A673 (cell line): Measurements from ENCODE around the gene CNNM1. TPM values are rescaled to one million over a fixed set of nuclear protein-coding genes. Genes with fewer than 3 reads are reported as not detected.

Experiments used
- BruUV-seq: library from RNA; stranded (reverse); fragments of 400-500 nt; replicated peaks from 2 replicates; lab custom pipeline; 2021; lab: Mats Ljungman, UMichigan
- CTCF ChIA-PET: fragments of 300-600 bp; sonication (Branson Sonifier 250); formaldehyde crosslinking; loops from one replicate; lab custom pipeline; 2022; ENCODE audit warnings: antibody characterized with exemption; lab: Charles Lee
- POLR2A ChIA-PET: fragments of 300-600 bp; sonication (Branson Sonifier 250); formaldehyde crosslinking; loops from one replicate; lab custom pipeline; 2022; ENCODE audit warnings: antibody characterized with exemption; ENCODE audit not compliant: low non-redundant PET; lab: Charles Lee
- DNase-seq: peaks from one replicate; pipeline ENCODE4 v3.0.0-alpha.2; 2015; ENCODE audit warnings: low spot score
- H3K27ac ChIP-seq: fragments of 200-600 bp; sonication (generic); 2 replicates; pipeline ENCODE4 v1.5.1; 2016; ENCODE audit warnings: mixed run types, low read depth, mild to moderate bottlenecking, mixed read lengths, antibody characterized with exemption, low read length; ENCODE audit not compliant: poor library complexity, severe bottlenecking
- H3K27me3 ChIP-seq: fragments of 200-600 bp; sonication (generic); replicated peaks from 2 replicates; pipeline ENCODE4 v1.6.1; 2017; ENCODE audit warnings: mixed run types, low read depth, mild to moderate bottlenecking, mixed read lengths, antibody characterized with exemption, low read length; ENCODE audit not compliant: insufficient read depth, poor library complexity
- H3K36me3 ChIP-seq: fragments of 200-600 bp; sonication (generic); 2 replicates; pipeline ENCODE4 v1.6.1; 2016; ENCODE audit warnings: mixed run types, mild to moderate bottlenecking, mixed read lengths, antibody characterized with exemption, low read length; ENCODE audit not compliant: insufficient read depth, poor library complexity, severe bottlenecking
- H3K4me1 ChIP-seq: fragments of 200-600 bp; sonication (generic); 2 replicates; pipeline ENCODE4 v1.6.1; 2017; ENCODE audit warnings: mixed run types, mild to moderate bottlenecking, mixed read lengths, antibody characterized with exemption, low read length; ENCODE audit not compliant: insufficient read depth, poor library complexity, severe bottlenecking
- H3K4me3 ChIP-seq: fragments of 200-600 bp; sonication (generic); 2 replicates; pipeline ENCODE4 v1.5.1; 2016; ENCODE audit warnings: low read depth, mixed run types, mild to moderate bottlenecking, mixed read lengths, low read length; ENCODE audit not compliant: poor library complexity, severe bottlenecking
- H3K9me3 ChIP-seq: fragments of 200-600 bp; sonication (generic); 2 replicates; pipeline ENCODE4 v1.6.1; 2016; ENCODE audit warnings: mixed run types, low read depth, mild to moderate bottlenecking, mixed read lengths, antibody characterized with exemption, low read length; ENCODE audit not compliant: poor library complexity, severe bottlenecking
- CTCF ChIP-seq: fragments of 300-800, 200-600 bp; sonication (generic); conservative IDR thresholded peaks from 2 replicates; pipeline ENCODE4 v1.5.1; 2017; ENCODE audit warnings: low read depth, mild to moderate bottlenecking, antibody characterized with exemption, low read length, moderate library complexity, mixed read lengths
- EZH2 ChIP-seq: fragments of 200-600 bp; sonication (generic); IDR thresholded peaks from 2 replicates; pipeline ENCODE4 v1.6.1; 2017; ENCODE audit warnings: borderline replicate concordance, low read depth, mild to moderate bottlenecking, mixed read lengths, antibody characterized with exemption, low read length; ENCODE audit not compliant: poor library complexity, severe bottlenecking
- intact Hi-C: fragments of 100-400 bp; cut with micrococcal nuclease; formaldehyde crosslinking; loops from one replicate; pipeline ENCODE4 v1.10.0; 2022; ENCODE audit not compliant: unreplicated experiment
- total RNA-seq: library from RNA; stranded (reverse); gene quantifications from 2 replicates; pipeline ENCODE4 v1.2.3, GENCODE V29; 2021

CNNM1 gene
- total RNA-seq, 1 experiment from 2014 or later, result 0.73 TPM

DNA sequence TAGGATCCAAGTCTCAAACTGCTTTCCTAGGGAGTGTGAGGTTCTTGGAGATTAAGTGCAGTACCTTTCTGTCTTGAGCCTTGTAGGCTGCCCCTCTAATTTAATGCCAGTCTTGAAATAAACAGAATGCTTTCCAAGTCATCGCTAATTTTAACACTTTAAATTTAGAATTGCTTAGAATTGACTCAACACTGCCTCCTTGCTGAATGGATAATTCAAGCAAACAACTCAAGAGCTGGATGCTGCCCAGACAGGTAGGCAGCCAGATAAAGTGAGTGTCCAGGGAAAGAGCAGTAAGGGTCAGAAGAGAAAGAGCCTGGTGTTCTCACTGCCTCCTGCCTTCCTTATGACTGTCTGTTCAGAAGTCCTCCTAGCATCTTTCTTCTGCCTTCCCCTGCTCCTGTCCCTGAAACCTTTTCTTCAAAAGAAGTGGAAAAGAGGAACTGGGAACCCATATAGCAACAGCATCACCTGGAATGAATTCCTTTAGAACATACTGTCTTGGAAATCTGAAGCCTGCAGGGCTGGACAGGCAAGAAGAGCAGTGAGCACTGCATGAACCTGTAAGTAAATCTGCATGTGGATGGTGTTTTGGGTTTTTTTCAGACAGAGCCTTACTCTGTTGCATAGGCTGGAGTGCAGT lies 104.3 kb downstream of the CNNM1 start:
- Histone ChIP-seq H3K27ac (no peak overlapping the region), H3K27me3 (no peaks in the 10 kb centered on the region), H3K4me3 (no peak overlapping the region), H3K9me3 (no peaks in the 10 kb centered on the region), H3K4me1 (peaks cover 13% of the 10 kb centered on the region), H3K36me3 (no peaks in the 10 kb centered on the region)
- intact Hi-C loops, result loop anchor here (2.0 kb wide), 1 partner anchor 277 kb away; no protein-coding TSS in a partner anchor
- BruUV-seq, result no TSS peak
- ChIA-PET POLR2A (no interaction called here), CTCF (no interaction called here)
- no peak for DNase-seq
- peak; percentile 35 for TF ChIP-seq CTCF
- no peak for TF ChIP-seq EZH2

DNA sequence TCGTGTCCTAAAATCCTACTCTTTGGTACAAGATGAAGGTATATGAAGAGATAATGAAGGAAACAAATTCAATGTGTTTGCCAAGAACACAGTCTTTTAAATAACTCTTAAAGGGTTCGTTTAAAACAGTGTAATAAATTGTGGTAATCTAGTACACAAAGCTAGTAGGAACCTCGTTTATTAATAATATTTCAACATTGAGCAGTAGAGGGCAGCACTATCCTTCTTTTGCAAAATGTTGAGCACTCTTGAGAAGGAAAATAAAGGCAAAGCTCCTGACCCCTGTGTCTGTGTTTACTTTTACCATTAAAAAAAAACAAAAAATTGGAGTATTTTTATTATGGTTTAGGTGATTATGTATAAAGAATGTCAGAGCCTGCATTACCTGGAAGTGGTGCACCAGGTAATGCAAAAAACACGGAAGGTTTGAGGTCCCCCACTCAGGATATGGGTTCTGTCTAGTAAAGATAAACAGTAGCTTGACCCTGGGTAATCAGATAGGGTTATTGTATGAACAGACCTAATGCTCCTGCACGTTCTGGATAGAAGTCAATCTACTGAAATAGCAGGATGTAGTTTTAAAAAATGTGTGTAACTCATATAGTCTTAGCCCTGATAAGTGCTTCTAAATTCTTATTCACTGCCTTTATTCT lies 107.0 kb downstream of the CNNM1 start:
- Histone ChIP-seq H3K36me3 (no peaks in the 10 kb centered on the region), H3K4me1 (no peaks in the 10 kb centered on the region), H3K9me3 (no peaks in the 10 kb centered on the region), H3K4me3 (no peak overlapping the region), H3K27me3 (no peaks in the 10 kb centered on the region), H3K27ac (no peak overlapping the region)
- TF ChIP-seq CTCF (peak; percentile 69), EZH2 (no peak)
- ChIA-PET POLR2A (interaction anchor here (0.7 kb wide), 1 partner anchor 60 kb away, joined by 5 read pairs; no protein-coding TSS in a partner anchor), CTCF (interaction anchor here (0.5 to 1.9 kb wide), 10 partner anchors 11 to 1857 kb away, joined by 3 to 17 read pairs (median 3); no protein-coding TSS in a partner anchor)
- peak; percentile 72 for DNase-seq
- intact Hi-C loops, result loop anchor here (1.0 to 5.0 kb wide), 3 partner anchors 111 to 275 kb away; no protein-coding TSS in a partner anchor
- no TSS peak for BruUV-seq

DNA sequence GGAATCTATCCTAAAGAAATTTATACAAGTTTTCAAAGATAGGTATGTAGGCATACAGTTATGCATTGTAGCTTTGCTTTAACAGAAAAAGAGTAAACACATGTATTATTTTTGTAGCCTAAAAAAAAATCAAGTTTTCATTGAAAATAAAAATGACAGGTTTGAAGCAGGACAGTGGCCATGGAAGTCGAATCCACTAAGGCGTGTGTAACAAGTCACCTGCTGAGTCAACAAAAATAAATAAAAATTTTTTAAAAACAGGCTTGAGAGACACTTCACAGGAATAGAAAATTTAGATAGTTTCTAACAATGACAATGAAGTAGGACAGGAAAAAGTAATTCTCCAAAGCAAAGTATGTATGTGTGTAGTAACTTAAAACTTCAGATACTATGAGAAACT lies 109.7 kb downstream of the CNNM1 start:
- DNase-seq, result no peak
- intact Hi-C loops, result loop anchor here (5.0 kb wide), 1 partner anchor 108 kb away; no protein-coding TSS in a partner anchor
- H3K4me3 ChIP-seq, result no peak overlapping the region
- ChIA-PET CTCF (no interaction called here), POLR2A (no interaction called here)
- H3K27ac ChIP-seq, result no peak overlapping the region
- TF ChIP-seq EZH2, result no peak
- no peak for TF ChIP-seq CTCF
- no peaks in the 10 kb centered on the region for H3K9me3 ChIP-seq
- BruUV-seq, result no TSS peak
- no peaks in the 10 kb centered on the region for H3K36me3 ChIP-seq
- no peaks in the 10 kb centered on the region for H3K4me1 ChIP-seq
- H3K27me3 ChIP-seq, result no peaks in the 10 kb centered on the region
